Lower leg skin (tissue), 3 donors: ENCODE data around the gene FABP1.

ENCODE experiments used
- POLR2A ChIP-seq, 2 donors: fragments of 450-650 bp; IDR thresholded peaks; one replicate each; pipeline ENCODE4 v1.6.1; 2016 to 2017; ENCODE audit warnings: antibody characterized with exemption in 2 of 2, mild to moderate bottlenecking in 1 of 2, moderate library complexity in 1 of 2
- TF ChIP-seq, protein P1 (sequence below), 3 donors: fragments of 450-650 bp; IDR thresholded peaks; one replicate each; pipeline ENCODE4 v1.5.1; 2016; ENCODE audit warnings: antibody characterized with exemption in 3 of 3, mild to moderate bottlenecking in 3 of 3, moderate library complexity in 2 of 3

DNA sequence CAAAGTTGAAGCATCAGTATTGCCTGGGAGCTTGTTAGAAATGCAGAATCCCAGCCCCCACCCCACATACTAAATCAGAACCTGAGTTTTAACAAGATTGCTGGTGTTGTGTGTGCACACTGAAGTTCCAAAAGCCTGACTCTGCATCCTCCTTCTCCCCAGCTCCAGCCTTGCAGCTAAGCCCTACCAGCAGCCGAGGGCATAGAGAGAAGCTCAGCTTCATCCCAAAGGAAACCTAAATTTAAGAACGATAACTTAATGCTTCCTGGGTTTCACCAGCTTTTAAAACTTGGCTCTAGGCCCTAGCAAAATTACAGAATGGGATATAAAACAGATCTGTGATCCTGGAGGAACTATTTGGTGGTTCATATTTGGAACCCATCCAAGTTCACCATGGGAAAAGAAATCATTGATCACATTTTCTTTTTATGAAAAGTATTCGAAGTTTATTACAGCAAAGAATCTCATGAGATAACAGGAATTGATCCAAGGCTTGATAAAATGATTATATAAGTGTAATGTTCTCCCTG is 49.2 kb downstream of the FABP1 start:
- TF ChIP-seq, protein P1, sequence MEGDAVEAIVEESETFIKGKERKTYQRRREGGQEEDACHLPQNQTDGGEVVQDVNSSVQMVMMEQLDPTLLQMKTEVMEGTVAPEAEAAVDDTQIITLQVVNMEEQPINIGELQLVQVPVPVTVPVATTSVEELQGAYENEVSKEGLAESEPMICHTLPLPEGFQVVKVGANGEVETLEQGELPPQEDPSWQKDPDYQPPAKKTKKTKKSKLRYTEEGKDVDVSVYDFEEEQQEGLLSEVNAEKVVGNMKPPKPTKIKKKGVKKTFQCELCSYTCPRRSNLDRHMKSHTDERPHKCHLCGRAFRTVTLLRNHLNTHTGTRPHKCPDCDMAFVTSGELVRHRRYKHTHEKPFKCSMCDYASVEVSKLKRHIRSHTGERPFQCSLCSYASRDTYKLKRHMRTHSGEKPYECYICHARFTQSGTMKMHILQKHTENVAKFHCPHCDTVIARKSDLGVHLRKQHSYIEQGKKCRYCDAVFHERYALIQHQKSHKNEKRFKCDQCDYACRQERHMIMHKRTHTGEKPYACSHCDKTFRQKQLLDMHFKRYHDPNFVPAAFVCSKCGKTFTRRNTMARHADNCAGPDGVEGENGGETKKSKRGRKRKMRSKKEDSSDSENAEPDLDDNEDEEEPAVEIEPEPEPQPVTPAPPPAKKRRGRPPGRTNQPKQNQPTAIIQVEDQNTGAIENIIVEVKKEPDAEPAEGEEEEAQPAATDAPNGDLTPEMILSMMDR (IDR thresholded peaks at IDR 0.05): no peak
- no peak for TF ChIP-seq POLR2A (IDR thresholded peaks at IDR 0.05)
